ENCODE results near the gene ZNF629.

ZNF629 gene

GRCh38 chr16:30787613-30788378, 791 bp upstream of the ZNF629 start:
- DNase-seq (ENCODE audit: extremely low spot score, insufficient read length, low read depth) (no peak), FAIRE-seq (no peak)

- no peak for FAIRE-seq
- DNase-seq (ENCODE audit: extremely low spot score, insufficient read length, low read depth): no peak
These were observed 680 bp downstream of the ZNF629 start for GRCh38 chr16:30786115-30786935.

GRCh38 chr16:30785126-30786106, 1.6 kb downstream of the ZNF629 start:
- DNase-seq (ENCODE audit: extremely low spot score, insufficient read length, low read depth): no peak
- no peak for FAIRE-seq

- DNase-seq (ENCODE audit: extremely low spot score, insufficient read length, low read depth) (no peak), FAIRE-seq (no peak)
These were observed 2.8 kb downstream of the ZNF629 start for GRCh38 chr16:30784215-30784614.

- DNase-seq (ENCODE audit: extremely low spot score, insufficient read length, low read depth) (no peak), FAIRE-seq (no peak)
These were observed 3.5 kb downstream of the ZNF629 start for GRCh38 chr16:30783280-30784109.

GRCh38 chr16:30782486-30783279, 4.3 kb downstream of the ZNF629 start:
- DNase-seq (ENCODE audit: extremely low spot score, insufficient read length, low read depth): no peak
- FAIRE-seq: no peak

GRCh38 chr16:30780549-30780948, 6.5 kb downstream of the ZNF629 start:
- DNase-seq (ENCODE audit: extremely low spot score, insufficient read length, low read depth) (no peak), FAIRE-seq (no peak)

GRCh38 chr16:30780021-30780420, 7.0 kb downstream of the ZNF629 start:
- no peak for DNase-seq (ENCODE audit: extremely low spot score, insufficient read length, low read depth)
- no peak for FAIRE-seq

- FAIRE-seq: no peak
- no peak for DNase-seq (ENCODE audit: extremely low spot score, insufficient read length, low read depth)
These were observed 7.4 kb downstream of the ZNF629 start for GRCh38 chr16:30779596-30779995.

- FAIRE-seq (no peak), DNase-seq (ENCODE audit: extremely low spot score, insufficient read length, low read depth) (no peak)
These were observed 8.3 kb downstream of the ZNF629 start for GRCh38 chr16:30778549-30779244.

GRCh38 chr16:30777591-30778297, 9.3 kb downstream of the ZNF629 start:
- DNase-seq (ENCODE audit: extremely low spot score, insufficient read length, low read depth) (no peak), FAIRE-seq (no peak)

GRCh38 chr16:30775392-30776188, 11.4 kb downstream of the ZNF629 start:
- FAIRE-seq: no peak

GRCh38 chr16:30775131-30775391, 11.9 kb downstream of the ZNF629 start:
- DNase-seq (ENCODE audit: extremely low spot score, insufficient read length, low read depth): no peak

More at GRCh38 chr16:30775392-30776188, 11.4 kb downstream of the ZNF629 start:
- DNase-seq (ENCODE audit: extremely low spot score, insufficient read length, low read depth): no peak

GRCh38 chr16:30774367-30775130, 12.5 kb downstream of the ZNF629 start:
- DNase-seq (ENCODE audit: extremely low spot score, insufficient read length, low read depth): no peak
- FAIRE-seq: no peak

More at GRCh38 chr16:30775131-30775391, 11.9 kb downstream of the ZNF629 start:
- no peak for FAIRE-seq

- DNase-seq (ENCODE audit: extremely low spot score, insufficient read length, low read depth) (no peak), FAIRE-seq (no peak)
These were observed 13.2 kb downstream of the ZNF629 start for GRCh38 chr16:30773826-30774225.

GRCh38 chr16:30771726-30772125, 15.3 kb downstream of the ZNF629 start:
- DNase-seq (ENCODE audit: extremely low spot score, insufficient read length, low read depth) (no peak), FAIRE-seq (no peak)
